NCI-H748 (cell line): ENCODE measurements around the gene TLCD1.

Experiments
- DNase-seq: peaks from one replicate; lab custom pipeline; 2025; ENCODE audit not compliant: unreplicated experiment; lab: John Stamatoyannopoulos, UW

TLCD1 gene

GRCh38 chr17:28714281-28714680 is 11.8 kb downstream of the TLCD1 start:
- DNase-seq = no peak

GRCh38 chr17:28712705-28713415 is 13.2 kb downstream of the TLCD1 start:
- DNase-seq = no peak

- DNase-seq = no peak
These were observed 13.9 kb downstream of the TLCD1 start for GRCh38 chr17:28712032-28712704.

GRCh38 chr17:28711723-28712031 is 14.4 kb downstream of the TLCD1 start, which contains the start of gene PROCA1:
PROCA1 (minus strand) TSS chr17:28711888; CDS start chr17:28711660, 228 bp downstream.
- DNase-seq = no peak

- DNase-seq = peak; percentile 97
These were observed 14.9 kb downstream of the TLCD1 start for GRCh38 chr17:28710861-28711722.

- DNase-seq = no peak
These were observed 18.7 kb downstream of the TLCD1 start for GRCh38 chr17:28707339-28707720.

GRCh38 chr17:28706471-28707338 is 19.3 kb downstream of the TLCD1 start:
- no peak for DNase-seq

GRCh38 chr17:28705728-28706334 is 20.2 kb downstream of the TLCD1 start:
- no peak for DNase-seq

- DNase-seq = no peak
These were observed 20.9 kb downstream of the TLCD1 start for GRCh38 chr17:28705074-28705659.

- DNase-seq = no peak
These were observed 21.7 kb downstream of the TLCD1 start for GRCh38 chr17:28704219-28704858.

- DNase-seq = no peak
These were observed 22.3 kb downstream of the TLCD1 start for GRCh38 chr17:28703552-28704218.

- no peak for DNase-seq
These were observed 23.3 kb downstream of the TLCD1 start for GRCh38 chr17:28702752-28703150.

GRCh38 chr17:28702026-28702751 is 23.8 kb downstream of the TLCD1 start:
- no peak for DNase-seq

- DNase-seq = no peak
These were observed 25.1 kb downstream of the TLCD1 start for GRCh38 chr17:28700830-28701492.

- DNase-seq = no peak
These were observed 25.8 kb downstream of the TLCD1 start for GRCh38 chr17:28700278-28700677.

GRCh38 chr17:28698253-28698941 is 27.6 kb downstream of the TLCD1 start:
- no peak for DNase-seq

- DNase-seq = no peak
These were observed 32.2 kb downstream of the TLCD1 start for GRCh38 chr17:28693869-28694268.
